Stromal cell of bone marrow (primary cell): ENCODE results near the gene OTUB1.
A peak's percentile ranks its signal among the peaks of the same experiment; 100 is the strongest.

Source experiments
- DNase-seq: peaks from one replicate; pipeline ENCODE4 v3.0.0-alpha.2; 2012; ENCODE audit warnings: low read depth

Gene OTUB1

DNA sequence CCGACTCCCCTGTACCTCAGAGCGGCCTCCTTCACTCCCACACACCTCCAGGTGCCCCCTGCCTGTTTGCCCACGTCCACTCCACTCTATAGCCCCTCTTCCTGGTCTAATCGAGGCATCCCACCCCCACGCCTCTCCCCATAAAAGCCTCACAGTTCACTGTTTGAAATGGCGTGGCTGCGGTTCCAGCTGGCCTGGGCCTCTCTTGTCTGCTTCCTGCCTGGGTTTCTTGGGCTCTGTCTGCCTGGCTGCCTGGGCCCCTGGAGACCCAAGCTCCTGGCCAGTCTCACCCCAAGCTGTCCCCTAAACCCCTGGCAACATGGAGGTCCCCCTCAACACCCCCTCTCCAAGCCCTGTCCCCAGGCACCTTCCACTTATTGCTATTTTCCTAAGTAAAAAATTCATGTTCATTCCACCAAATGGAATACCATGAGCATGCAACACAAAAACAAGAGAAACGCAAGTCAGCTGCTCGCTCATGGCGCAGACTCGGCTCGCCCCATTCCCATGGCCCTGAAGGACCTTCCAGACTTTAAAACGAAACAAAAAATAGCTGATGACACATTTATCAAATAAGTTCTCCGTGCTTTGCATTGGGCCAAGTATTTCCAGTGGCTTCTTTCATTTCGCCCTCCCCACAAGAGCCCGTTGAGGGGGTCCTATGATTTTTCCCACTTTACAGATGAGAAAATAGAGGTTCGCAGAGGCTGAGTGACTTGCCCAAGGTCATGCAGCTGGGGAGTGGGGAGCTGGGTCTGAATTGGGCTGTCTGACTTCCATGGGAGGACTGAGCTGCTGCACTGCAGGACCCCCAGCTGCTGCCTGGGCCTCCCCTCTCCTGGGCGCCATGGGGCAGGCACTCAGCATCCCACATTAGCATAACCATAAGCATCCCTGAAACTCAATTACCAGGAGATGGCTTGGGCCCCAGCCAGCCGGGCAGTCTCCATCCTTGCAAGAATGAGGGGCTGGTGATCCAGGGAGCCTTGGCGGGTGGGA lies 37.8 kb downstream of the OTUB1 start:
- DNase-seq, result no peak

DNA sequence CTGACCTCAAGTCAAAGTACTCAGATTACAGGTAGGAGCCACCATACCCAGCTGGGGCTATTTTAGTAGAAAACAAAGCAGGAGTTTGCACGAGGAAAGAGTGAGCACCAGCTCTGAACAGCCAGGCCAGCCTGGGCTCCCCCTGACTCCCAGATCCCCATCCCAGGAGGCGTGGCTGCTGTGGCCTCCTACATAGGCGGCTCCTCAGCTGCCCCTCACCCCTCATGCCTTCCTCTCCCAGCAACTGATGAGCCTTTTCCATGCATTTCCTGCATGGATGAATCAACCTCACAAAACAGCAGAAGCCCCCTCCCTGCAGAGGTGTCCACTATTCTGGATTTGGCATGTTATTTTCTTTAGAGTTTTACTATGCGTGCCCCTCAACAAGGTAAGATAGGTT lies 39.0 kb downstream of the OTUB1 start:
- no peak for DNase-seq

DNA sequence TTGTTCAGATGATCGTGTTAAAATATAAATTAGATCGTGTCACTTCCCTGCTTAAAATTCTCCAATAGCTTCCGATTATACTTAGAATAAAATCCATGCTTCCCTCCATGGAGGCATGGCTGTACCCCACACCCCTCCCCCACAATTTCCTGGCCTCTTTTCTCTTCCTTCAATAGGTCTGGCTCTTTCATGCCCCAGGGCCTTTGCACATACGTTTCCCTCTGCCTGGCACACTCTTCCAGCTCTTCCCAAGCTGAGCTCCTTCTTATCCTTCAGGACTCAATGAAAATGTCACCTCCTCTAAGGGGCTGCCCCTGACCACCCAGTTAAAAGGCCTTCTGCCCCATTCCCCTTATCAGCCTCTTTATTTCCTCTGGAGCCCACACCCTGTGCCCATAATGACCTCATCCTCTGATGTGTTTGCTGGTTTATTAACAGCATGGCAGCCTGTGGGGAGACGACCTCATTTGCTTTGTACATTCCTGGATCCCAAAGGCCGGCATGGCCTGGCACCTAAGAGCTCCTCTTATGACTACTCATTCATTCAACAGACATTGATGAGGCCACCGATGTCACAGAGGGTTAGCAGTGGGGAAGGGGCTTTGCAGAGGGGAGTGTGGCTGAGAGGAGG lies 40.5 kb downstream of the OTUB1 start:
- no peak for DNase-seq

DNA sequence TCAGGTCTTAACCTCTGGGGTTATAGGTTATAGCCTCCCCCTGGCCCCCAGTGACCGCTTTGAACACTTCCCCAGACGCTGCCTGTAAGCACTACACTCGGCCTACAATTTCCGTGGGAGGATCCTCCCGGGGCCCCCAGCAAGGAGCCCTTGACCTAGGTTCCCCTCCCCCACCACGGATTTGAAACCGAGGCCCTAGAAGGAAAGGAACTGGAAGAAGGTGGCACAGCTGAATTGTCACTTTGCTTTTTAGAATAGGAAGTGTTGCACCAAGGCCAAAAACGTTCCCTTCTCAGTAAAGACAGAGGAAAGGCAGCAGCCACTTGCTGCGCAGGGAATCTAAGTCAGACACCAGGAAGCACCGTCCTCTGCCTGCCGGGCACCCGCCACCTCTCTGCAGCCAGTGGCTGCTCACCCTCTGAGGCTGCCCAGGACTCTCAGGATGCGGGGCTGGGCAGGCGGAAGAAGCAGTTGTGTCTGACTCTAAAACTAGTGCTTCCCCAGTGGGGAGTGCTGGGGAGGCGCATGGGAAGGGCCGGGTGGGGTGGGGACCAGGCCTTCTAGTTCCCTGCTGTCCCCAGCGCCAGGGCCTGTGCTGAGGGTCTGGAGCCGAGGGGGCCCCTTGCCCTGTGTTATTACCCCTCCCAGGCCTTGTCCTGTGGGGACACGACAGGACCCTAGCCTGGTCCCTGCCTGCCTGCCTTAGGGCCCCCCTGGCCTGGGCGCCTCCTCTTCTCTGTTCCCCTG lies 41.6 kb downstream of the OTUB1 start:
- no peak for DNase-seq

DNA sequence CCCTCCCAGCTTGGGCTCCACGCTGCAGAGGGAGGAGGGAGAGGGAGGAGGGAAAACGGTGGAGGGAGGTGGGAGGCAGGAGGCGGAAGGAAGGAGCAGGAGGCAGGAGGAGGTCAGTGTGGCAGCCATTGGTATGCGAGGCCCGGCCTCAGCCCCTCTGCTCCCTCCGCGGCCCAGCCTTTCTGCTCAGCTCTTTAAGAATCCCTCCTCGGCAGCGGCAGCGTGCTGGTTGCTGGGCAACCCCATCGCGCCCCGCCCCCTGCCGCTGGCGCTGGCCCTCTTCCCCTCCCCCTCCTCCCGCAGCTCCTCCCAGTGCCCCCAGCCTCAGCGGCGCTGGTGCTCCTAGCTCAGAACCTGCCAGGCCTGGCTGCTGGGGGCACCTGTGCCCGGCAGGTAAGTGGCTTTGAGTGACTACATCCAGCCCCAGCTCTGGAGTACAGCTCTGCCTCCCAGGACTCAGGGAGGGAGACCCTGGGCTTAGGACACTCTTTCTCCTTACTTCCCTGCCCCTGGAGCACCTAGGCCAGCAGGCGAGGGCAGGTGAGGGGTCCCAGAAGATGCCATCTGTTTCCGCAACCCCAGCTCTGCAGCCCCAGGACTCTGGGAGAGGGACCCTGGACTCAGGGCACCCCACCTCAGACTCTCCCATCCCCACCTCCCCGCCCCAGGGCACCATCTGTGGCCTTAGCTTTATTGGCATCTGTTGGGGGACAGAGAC lies 42.3 kb downstream of the OTUB1 start:
- no peak for DNase-seq

DNA sequence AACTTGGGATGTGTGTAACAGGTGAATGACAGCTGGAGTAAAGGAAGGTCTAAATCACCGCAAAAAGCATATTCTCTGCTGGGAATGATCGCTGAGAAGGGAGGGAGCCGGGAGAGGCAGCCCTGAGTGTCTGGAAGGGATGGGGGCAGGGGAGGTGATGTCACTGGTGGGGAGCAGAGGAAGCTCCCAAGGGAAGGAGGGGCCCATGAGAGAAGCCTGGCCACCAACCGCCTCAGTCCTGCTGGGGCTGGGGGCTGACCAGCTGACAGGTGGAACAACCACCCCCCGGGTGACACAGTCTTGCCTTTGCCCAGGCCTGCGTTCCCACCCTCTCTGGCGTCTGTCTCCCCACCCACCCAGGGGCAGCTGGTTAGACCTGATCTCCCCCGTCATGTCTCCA lies 43.5 kb downstream of the OTUB1 start:
- no peak for DNase-seq

DNA sequence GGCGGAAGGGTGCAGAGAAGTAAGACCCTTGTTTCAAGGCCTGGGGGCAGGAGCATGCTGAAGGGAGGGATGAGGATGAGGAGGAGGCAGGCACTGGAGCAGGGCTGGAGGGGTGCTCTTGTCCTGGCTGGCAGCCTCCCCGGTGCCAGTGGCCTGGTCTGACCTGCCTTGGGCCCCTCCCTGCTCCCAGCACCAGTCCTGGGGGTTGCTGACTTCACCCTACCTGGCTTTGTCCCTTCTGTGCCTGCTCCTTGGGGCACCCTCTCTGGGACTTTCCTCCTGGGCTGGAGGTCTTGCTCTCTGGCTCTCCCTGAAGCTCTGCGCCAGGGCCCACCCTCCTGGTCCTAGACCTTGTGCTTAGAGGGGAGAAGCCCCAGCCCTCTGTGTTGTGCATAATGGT lies 44.8 kb downstream of the OTUB1 start:
- DNase-seq, result no peak

DNA sequence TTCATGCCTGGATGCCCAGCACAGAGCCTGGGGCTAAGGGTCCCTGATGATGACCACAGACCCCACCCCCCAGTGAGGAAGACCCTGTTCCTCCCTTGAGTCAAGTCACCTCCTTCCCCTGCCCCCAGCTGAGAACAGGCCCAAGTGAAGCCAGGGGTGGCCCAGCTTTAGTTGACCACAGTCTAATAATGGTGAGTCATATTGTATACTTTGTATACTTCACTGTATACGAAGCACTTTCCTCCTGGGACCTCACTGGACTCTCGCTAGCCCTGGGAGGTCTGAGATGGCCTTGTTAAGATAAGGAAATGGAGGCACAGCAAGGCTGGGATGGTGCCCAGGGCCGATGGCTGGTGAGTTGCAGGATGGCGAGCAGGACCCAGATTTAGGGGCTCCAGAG lies 45.8 kb downstream of the OTUB1 start:
- no peak for DNase-seq

DNA sequence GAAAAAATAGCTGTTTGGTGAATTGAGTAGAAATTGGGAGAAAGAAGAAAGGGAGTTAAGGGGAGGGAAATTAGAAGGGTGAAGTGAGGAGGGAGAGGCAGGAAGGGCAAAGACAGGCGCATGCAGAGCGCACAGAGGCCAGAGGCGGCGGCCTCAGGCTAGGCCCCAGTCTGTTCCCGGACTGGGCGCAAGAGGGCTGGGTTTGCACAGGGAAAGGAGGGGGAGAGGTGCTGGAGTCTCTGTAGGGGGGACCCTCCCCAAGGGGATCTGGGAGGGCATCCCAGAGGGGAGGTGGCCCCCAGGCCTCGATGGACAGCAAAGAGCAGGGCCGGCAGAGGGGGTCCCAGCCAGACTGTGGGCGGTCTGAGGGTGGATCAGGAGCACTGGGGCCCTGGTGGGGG lies 48.2 kb downstream of the OTUB1 start:
- DNase-seq, result no peak

DNA sequence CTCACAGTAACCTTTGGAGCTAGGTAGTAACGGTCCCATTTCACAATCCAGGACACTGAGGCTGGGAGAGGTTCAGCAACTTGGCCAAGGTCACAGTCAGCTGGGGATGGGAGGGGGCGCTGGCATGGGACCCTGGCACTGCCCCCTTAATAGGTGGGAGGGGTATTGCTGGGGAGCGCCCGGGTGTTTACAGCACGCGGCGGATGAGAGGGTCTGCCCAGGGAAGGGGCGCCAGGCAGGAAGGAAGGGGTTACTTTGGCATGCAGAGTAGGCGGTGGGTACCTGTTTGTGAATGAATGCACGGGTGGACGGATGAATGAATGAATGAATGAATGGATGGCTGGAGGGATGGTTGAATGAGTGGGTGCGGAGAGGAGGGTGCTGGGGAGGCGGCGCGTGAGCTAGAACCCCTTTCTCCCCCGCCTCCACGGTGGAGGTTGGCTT lies 48.9 kb downstream of the OTUB1 start:
- DNase-seq, result no peak

DNA sequence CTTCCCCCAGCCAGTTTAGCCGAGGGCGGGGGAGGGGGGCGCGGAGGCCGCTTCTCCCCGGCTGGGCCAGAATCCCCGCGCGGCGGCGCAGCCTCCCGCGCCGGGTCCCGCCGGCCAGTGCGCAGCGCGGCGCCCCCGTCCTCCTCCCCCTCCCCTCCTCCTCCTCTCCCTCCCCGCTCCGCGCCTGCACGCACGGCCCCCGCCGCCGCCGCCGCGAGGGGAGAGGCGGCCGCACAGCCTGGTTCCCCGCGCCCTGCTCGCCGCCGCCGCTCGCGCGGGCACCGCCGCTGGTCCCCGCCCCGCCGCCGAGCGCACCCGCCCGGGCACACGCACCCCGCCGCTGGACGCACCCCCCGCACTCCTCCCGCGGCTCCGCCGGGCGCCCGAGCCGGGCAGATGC lies 49.3 kb downstream of the OTUB1 start, which contains the start of gene FLRT1:
TSS of gene FLRT1 (plus strand) at position 356 of the 400 bp plus-strand sequence. CDS start 80,337 bp downstream, outside the sequence.
- no peak for DNase-seq

DNA sequence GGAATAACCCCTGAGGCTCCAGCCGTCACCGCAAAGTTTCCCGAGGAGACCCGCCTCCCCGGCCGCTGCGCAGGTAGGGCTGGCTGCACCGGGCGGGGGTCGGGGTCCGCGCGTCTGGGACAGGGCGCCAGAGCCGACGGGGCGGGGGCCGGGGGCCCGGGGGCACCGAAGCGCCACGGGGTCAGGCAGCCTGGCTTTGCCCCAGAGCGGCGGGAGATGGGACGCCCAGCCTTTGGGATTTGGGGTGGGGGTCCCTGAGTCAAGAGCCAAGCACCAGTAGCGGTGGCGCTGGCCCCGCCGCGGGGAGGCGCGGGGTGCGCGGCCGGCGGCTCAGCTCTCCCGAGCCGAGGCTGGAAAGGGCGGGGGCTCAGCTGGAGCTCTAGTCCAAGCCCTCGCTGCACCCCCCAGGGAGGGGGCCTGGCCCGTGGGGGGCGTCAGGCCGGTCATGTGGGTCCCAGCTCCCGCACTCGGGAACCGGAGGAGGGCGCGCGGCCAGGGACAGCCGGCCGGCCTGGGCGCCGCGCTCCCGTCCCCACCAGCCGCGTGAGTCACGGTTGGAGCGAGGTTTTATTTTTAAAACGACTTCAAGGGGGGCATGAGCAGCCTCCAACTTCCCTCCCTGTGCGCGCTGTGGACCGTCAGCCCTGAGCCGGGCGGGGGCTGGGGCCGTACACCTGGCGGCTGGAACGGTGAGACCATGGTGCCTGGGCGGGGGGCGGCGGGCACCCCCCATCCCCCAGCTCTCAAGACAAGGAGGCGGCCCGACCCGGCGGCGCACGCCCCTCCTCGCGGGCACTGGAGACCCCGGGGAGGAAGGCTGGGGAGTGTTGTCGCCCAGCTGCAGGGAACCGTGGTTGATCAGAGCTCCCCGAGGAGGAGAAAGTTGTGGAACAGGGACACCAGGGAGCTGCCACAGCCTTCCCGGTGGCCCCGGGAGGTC lies 50.1 kb downstream of the OTUB1 start:
- peak; percentile 10 for DNase-seq

DNA sequence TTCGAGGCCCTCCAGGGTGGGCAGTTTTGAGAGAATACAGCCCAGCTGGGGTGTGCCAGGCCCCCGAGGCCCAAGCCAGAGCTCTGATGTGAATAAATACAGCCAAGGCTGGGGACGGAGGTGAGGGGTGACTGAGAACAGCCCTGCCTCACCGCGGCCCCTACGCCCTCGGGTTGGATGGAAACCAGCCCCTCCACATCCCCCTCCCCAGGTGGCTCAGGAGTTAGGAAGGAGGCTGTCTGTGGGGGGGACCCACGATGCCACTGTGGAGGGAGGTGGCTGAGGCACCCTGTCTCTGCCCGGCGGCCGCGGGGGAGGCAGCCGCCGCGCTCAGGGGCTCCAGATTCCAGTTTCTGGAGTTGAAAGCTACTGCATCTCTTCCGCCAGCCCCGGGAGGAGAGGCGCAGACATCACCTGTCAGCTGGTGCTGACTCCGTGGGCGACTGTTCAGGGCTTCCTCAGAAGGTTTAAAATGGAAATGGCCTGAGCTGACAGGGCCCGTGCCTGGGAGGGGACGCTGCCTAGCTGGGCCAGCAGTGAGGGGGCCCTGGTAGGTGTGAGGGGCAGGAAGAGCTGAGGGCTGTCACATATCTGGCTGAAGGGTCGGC lies 50.9 kb downstream of the OTUB1 start:
- no peak for DNase-seq

DNA sequence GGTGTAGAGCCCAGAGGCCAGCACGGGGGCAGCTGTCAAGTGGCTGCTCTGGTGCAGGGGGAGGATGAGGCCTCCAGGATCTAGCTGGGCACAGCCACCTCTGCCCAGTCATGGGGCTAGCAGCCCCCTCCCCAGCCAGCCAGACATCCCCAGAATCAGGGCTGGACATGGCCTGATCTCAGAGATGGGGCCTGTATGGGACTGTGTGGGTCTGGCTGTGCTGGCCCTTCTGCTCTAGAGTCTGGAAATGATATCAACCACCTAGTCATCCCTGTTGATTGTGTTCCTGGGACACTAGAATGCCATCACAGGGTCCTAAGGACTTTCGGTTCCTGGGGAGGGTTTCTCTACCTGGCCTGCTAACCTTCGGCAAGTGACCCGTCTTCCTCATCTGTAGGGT lies 52.3 kb downstream of the OTUB1 start:
- no peak for DNase-seq

DNA sequence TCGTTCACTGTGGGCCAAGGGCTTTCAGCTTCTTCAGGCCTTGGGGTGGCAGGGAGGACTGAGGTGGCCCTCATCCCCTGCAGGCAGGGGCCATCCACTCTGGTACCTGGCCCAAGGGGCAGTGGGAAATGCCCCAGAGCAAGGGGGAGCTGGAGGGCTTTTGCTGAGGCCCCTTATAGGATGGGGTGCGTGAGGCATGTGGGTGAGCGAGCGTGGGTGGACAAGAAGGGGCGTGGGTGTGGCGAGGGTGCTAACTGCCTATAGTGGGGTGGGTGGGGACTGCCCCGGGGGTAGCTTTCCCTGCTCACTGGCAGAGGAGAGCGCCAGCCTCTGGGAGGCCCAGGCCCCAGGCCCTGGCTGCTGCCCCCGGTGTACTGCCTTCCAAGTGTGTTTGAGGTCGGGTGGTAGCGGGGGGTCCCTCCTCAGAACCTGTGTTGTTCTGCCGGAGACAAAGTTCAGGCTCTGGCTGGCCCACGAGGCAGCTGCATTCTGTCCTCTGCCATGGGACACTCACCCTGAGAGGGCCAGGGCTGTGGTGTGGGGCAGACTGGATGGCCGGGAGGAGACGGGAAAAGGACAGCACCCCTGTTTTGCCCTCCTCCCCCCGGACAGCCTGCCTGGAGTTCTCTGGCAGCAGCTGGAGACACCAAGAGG lies 52.9 kb downstream of the OTUB1 start:
- DNase-seq, result no peak

DNA sequence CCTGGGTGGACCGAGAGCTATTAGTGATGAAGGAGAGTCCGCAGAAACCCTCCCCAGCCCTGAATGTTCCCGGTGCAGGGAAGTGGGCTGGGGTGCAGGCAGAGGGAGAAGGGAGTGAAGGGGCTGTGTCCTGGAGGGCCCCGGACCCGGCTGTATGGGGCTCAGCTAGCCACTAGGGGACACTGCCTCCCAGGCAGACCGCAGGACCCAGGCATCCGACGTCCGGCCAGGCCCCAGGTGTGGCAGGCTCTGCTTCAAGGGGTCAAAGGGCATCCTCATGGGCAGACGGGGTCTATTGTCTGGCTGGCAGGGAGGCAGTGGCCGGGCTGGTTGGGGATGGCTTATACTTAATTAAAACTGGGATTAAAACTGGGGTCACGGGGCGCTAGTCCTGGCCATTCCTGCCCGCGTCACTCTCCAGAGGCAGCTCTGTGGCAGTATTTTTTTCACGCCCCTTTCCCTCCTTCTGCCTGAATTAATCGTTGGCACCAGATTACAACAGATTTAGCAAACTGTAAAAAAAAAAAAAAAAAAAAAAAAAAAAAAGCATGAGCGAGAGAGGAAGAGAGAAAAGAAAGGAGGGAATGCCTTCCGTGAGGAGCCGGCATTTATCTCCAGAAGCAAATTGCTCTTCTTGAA lies 54.6 kb downstream of the OTUB1 start:
- DNase-seq, result no peak

DNA sequence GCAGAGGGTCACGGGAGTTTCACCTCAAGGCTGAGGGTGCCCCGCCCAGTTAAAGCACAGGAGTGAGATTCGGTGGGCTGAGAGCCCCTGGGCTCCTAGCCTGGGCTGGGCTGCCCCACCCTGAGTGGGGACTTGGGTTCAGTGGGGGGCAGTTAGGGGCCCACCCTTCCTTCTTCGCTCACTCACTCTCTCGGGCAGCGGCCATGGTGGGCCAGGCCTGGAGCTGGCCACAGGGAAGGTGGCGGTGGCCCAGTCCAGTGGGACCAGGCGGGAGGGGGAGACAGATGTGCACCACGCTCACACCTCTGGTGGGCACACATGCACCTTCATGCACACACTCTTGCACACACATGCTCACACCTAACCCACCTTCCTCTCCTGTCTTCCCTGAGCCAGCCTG lies 55.6 kb downstream of the OTUB1 start:
- no peak for DNase-seq

DNA sequence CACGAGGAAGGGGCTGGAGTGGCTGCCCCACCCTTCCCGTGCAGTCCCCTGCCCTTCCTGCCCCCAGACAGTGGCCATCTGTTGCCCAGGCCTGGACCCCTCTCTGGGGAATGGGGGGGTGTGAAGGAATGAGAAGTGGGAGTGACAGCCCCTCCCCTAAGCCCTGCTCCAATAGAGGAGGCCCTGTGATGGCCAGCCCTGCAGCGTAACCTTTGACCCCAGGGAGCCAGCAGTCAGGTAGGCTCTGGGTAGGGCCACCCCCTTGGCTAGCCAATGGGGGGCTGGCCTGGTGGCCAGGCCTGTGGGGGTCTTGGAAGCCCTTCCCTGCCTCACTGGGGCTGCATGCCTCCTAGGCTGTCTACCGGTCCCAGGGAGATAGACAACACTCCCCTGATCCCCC lies 56.1 kb downstream of the OTUB1 start:
- no peak for DNase-seq

DNA sequence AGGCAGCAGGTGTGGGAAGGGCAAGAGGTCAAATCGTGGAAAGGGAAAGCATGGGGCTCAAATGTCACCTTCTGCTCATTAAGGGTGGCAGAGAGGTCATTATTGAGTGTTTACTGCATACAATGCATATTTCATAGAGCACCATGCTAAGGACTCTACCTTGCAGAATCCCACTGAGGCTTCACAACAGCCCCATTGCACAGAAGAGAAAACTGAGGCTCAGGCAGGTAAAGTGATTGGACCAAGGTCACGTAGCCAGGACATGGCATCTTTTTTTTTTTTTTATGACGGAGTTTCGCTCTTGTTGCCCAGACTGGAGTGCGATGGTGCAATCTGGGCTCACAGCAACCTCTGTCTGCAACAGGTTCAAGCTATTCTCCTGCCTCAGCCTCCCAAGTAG lies 57.3 kb downstream of the OTUB1 start:
- DNase-seq, result no peak
